Fibroblast of skin of scalp (primary cell): ENCODE measurements around the gene KCNH3.

ENCODE experiments used
- DNase-seq: peaks from one replicate; pipeline ENCODE4 v3.0.0-alpha.2; 2013

The KCNH3 gene

DNA sequence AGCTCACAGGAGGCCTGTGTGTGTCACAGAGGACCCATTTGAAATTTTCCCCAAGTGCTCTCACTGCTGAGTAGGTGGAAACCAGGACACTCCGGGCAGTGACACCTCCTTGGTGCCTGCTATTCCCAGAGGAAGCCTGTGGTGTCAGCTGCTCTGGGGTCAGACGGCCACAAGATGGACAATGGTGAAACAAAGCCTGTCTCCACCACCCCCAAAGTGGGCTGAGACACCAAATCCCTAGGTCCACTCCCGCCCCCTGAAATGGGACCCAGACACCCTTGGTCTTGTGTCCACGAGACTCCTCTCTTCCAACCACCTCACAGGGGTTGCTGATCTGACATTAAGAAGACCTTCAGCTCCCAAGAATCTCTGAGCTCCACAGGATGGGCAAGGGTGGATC is 7.0 kb downstream of the KCNH3 start:
- DNase-seq = no peak

GRCh38 chr12:49546481-49546880 is 7.7 kb downstream of the KCNH3 start:
- no peak for DNase-seq

- DNase-seq = no peak
Measured at GRCh38 chr12:49547090-49547690, 8.4 kb downstream of the KCNH3 start.

GRCh38 chr12:49548481-49548821 is 9.6 kb downstream of the KCNH3 start:
- DNase-seq = no peak

DNA sequence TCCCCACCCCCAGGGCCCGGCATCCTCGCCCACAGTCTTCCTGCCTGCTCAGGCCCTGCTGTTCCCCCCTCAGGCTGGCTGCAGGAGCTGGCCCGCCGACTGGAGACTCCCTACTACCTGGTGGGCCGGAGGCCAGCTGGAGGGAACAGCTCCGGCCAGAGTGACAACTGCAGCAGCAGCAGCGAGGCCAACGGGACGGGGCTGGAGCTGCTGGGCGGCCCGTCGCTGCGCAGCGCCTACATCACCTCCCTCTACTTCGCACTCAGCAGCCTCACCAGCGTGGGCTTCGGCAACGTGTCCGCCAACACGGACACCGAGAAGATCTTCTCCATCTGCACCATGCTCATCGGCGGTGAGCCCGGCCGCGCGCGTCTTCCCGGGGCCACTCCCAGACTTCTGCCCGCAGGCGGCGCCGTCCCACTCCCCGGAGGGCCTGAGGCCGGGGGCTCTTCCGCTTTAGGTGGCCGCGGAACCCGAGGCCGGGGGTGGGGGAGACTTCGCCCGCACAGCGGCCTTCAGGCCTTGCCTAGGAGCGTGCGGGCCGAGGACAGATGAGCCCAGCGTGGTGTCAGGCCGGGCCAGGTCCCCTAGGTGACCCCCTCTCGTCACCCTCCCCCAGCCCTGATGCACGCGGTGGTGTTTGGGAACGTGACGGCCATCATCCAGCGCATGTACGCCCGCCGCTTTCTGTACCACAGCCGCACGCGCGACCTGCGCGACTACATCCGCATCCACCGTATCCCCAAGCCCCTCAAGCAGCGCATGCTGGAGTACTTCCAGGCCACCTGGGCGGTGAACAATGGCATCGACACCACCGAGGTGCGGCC is 10.2 kb downstream of the KCNH3 start:
- peak; percentile 37 for DNase-seq

DNA sequence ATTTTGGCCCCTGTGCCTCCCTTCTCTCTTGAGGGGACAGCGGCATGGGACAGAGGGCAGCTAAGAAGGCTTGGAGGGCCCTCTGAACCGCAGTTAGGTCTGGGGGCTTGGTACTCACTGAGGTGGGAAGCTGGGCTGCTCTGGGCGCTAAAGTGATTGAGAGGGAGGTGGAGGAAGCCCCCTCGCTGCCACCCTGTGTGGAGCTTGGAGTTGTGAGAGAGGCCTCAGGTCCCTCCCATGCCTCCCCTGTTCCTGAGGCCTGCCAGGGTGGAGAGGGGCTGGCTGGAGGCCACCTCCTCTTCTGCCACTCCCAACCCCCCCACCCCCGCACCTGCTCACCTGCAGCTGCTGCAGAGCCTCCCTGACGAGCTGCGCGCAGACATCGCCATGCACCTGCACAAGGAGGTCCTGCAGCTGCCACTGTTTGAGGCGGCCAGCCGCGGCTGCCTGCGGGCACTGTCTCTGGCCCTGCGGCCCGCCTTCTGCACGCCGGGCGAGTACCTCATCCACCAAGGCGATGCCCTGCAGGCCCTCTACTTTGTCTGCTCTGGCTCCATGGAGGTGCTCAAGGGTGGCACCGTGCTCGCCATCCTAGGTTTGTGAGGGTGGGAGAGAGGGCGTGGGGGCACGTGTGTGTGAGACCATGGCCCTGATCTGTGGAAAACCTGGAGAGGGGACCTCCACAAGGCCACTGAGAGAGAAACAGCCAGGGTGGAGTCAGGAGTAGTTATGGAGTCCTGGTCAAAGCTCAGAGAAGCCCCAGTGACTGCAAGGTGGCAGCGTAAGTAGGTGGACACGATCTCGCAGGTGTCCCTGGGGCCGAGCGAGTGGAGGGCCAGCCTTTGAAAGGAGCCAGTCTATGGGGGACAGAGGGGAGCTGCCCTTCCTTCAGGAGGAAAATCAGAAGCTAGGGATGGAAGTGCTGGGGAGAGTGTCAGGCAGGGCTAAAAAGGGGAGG is 11.2 kb downstream of the KCNH3 start:
- DNase-seq = no peak

- no peak for DNase-seq
Measured at GRCh38 chr12:49550693-49551252, 11.9 kb downstream of the KCNH3 start.

GRCh38 chr12:49552014-49552413 is 13.2 kb downstream of the KCNH3 start:
- DNase-seq = no peak

DNA sequence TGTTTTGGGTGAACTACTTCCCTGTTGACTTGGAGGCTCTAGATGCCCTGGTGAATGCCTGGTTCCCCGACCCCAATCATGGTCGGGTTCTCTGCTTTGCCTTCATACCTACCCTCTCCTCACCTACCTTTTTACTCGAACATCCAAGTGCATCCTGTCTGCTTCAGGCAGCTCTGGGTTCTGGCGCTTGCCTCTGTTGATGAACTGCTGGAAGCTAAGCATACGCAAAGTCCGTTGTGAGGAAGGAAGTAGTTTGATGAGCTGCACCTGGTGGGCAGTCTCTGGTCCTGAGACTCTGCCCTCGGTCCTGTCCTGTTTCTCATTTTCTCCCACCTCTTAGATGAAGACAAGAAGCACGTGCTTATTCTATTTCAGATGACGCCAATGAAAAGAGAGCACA is 13.6 kb downstream of the KCNH3 start:
- DNase-seq = no peak

- no peak for DNase-seq
Measured at GRCh38 chr12:49552899-49553298, 14.1 kb downstream of the KCNH3 start.

DNA sequence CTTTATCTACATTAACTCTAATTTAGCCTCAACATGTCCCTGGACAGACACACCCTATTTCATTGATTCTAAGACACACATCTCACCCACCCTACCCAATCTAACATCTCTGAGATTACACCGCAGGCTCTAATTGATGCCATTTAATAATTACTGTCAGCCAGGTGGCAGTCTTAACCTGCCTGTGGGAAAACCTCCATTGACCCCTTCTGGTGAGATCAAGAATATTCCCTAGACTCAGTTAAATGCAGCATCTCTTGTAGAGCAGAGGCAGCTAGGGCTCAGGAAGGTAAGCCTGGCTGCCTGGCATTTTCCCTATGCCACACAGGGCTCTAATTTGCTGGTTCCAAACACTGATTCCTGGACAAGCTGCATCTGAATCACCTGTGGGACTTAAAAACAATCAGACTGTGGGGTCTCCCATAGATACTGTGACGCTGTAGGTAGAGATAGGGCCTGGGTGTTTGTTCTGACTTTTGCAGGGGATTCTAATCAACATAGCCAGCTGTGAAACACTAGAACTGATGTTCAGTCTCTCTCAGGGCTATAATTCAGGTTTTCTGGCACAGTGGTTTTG is 14.8 kb downstream of the KCNH3 start:
- no peak for DNase-seq

DNA sequence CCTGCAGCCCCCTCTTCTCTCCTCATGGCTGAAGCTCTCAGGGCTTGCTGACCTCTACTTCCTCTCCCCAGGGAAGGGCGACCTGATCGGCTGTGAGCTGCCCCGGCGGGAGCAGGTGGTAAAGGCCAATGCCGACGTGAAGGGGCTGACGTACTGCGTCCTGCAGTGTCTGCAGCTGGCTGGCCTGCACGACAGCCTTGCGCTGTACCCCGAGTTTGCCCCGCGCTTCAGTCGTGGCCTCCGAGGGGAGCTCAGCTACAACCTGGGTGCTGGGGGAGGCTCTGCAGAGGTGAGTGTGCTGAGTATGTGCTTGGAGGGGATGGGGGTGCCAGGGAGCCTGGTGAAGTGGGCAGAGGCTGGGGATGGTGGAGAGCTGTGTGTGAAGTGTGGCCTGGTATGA is 15.4 kb downstream of the KCNH3 start:
- no peak for DNase-seq

GRCh38 chr12:49555631-49556390 is 17.0 kb downstream of the KCNH3 start:
- no peak for DNase-seq

- DNase-seq = no peak
Measured at GRCh38 chr12:49556391-49557186, 17.8 kb downstream of the KCNH3 start.

DNA sequence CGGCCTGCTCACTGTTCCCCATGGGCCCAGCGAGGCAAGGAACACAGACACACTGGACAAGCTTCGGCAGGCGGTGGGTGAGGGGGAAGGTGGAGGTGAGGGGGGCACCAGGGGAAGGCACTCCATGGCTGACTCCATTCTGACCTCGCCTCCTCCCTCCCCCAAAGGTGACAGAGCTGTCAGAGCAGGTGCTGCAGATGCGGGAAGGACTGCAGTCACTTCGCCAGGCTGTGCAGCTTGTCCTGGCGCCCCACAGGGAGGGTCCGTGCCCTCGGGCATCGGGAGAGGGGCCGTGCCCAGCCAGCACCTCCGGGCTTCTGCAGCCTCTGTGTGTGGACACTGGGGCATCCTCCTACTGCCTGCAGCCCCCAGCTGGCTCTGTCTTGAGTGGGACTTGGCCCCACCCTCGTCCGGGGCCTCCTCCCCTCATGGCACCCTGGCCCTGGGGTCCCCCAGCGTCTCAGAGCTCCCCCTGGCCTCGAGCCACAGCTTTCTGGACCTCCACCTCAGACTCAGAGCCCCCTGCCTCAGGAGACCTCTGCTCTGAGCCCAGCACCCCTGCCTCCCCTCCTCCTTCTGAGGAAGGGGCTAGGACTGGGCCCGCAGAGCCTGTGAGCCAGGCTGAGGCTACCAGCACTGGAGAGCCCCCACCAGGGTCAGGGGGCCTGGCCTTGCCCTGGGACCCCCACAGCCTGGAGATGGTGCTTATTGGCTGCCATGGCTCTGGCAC is 18.5 kb downstream of the KCNH3 start:
- DNase-seq = no peak

- no peak for DNase-seq
Measured at GRCh38 chr12:49557917-49558215, 19.0 kb downstream of the KCNH3 start.

GRCh38 chr12:49558526-49558925 is 19.7 kb downstream of the KCNH3 start:
- DNase-seq = no peak

DNA sequence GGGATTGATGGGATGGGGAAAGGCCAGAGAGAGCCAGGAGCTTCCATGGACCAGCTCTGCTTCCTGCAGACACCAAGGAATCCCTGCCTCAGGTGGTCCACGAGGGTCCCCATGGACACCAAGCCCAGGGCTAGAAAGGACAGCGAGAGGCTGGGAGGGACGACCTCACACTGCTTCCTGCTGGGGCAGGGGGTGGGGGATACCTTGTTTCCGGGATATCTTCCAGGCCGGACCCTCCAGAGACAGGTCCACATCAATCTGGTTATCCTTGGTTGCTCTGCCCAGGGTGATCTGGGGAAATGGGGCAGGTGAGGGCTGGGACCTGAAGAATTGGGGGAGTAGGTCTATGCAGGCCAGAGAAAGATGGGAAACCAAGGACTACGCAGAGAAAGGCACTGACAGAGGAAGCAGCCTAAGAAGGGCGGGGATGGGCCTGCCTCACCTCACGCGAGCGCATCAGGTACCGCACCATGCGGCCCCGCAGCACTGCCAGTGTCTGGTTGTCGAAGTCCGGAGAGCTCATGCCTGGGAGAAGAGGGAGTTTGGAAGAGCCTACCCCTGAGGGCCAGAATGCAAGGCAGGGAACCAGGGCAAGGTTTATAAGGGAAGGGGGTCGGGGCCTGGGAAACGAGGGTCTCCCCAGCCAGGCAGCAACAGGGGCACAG is 20.3 kb downstream of the KCNH3 start:
- DNase-seq = no peak

GRCh38 chr12:49560695-49561094 is 21.9 kb downstream of the KCNH3 start:
- no peak for DNase-seq

DNA sequence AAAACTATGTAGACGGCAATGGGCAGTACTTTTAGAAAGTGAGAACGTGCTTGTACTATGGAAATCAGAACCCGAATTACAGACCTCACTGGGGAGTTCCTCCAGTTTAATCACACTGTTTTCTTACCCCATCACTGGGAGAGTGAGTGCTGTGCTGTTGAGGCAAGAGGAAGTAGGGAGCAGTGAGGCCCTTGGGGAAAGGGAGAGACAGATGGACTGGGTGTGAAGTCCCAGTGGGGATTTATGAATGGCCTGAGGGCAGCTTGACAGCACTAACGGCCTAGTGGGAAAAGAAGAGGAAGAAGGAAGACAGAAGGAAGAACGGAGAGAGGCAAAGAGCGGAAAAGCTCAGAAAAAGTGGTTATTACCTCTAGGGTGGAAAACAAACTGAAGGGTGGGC is 23.4 kb downstream of the KCNH3 start:
- no peak for DNase-seq
